Eye (tissue), 1 donor: ENCODE data around the gene KRTAP22-1.

Source experiments
- DNase-seq: peaks from one replicate; pipeline ENCODE4 v3.0.0-alpha.2; 2015

KRTAP22-1 gene

DNA sequence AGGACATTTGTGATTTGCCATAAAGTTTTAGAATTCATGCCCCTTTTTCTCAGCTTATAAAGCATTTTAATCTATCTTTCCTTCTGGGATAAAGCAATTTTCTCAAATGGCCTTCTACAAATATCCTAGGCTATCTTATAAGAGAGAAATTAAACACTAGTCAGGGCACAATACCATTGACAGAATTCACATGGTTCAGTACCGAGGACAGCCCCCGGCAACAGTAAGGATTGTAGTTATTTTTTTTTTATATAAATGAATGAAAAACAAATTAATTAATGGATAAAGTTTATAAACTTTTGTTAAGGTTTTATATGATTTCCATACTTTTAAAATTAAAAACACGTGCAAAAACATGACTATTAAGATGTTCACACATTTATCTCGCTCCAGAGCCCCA, 27.2 kb downstream of the KRTAP22-1 start:
- no peak for DNase-seq

DNA sequence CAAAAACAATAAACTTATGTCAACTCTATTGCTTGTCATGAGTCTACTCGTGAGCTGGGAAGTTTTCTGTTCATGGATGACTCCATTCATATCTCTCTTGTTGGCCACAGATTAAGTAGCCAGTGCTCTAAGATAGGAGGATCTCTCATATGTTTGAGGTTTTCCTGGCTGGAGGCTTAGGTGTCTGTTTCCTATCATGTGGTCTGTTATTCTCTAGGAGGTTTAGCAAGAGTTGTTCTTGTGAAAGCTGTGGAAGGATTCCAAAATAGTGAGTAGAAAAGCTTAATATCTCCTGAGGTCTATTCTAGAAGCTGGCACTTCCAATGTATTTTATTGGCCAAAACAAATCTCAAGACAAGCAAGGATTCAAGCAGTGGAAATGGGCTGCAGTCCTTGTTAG, 28.3 kb downstream of the KRTAP22-1 start:
- no peak for DNase-seq

DNA sequence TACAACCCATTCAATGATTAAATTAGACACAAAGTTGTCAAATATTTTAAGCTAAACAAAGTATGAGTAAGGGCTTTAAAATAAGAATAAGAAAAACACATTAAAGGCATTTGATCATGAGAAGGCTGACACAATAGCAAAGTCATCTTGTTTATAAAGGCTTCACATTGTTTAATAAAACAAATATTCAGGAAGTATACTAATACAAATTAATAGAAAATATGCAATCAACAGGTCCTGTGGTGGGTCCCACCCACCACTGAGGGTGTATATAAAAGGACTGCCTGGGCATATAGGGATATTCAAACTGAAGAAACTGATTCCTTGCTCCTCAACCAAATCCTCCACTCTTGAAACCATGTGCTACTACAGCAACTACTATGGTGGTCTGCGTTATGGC, 34.0 kb downstream of the KRTAP22-1 start, which contains the start of gene KRTAP20-2:
Gene KRTAP20-2 (plus strand): TSS at position 301 of the 400 bp plus-strand sequence. CDS start 58 bp downstream, at position 359.
- no peak for DNase-seq

DNA sequence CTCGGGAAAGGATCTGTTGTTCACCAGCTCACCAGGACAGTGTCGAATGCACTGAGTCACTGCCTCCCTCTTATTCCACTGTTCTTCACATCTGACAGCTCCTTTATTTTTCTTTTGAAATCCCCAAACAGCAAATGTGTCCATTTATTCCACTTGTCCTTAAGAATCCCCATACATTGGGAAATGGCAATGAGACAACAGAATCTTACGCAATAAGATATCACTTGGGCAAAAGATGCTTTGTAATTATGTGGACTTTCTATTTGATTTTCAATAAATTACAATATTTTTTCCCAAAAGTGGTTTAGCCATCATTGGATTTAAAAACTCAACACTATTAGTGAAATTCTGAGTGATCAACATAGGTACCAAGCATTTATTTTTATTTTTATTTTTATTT, 37.8 kb downstream of the KRTAP22-1 start:
- DNase-seq, result no peak

DNA sequence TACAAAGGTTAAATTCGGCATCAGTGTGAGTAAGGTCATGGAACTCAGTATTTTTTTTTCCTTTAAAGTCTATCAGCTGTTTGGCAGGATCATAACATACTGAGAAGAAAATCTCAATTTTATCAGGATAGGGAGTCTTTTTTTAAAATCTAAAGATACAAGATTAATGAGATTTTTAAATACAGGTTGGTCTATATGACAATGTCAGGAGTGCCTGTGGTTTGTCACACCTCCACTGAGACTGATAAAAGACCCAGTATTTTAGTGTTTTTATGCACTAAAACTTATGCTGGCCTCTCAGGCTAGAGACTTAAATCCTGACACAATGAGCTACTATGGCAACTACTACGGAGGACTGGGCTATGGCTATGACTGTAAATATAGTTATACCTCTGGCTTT, 41.7 kb downstream of the KRTAP22-1 start, which contains the start of gene KRTAP20-3:
Gene KRTAP20-3 (plus strand): TSS at position 301 of the 400 bp plus-strand sequence.
- no peak for DNase-seq

DNA sequence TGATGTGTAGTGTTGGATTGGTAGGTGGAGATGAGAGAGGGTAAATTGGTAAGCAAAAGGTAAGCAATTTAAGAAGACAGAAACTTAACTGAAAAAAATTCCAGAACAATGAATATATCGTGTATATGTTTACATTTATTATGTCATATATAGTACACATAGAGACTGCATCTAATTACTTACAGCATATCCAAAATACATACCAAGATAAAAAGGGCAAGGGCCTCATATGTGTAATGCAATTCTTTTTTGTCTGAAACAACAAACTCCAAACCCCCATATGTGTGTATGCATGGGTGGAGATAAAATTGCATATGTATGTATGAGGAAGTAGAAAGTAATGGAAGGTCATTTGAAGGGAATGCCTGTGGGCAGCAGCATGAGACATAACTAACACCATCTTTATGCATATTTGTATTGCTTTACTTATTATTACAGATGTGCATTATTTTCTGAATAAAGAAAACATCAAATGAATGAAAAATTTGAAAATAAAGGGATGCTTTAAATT, 46.1 kb downstream of the KRTAP22-1 start:
- DNase-seq, result no peak
